HepG2 (cell line): ENCODE measurements around the gene PKIG. TPM values are rescaled to one million over a fixed set of nuclear protein-coding genes. Genes with fewer than 3 reads are reported as not detected.

Experiments used
- ATF7 ChIP-seq, 2 experiments: fragments of 450-650 bp in 1 of 2; sonication (generic) in 1 of 2; formaldehyde crosslinking in 1 of 2; IDR thresholded peaks; 2 replicates each; pipeline versions ENCODE4 v1.4.0 to v1.6.1; 2016 to 2020; ENCODE audit warnings: antibody characterized with exemption in 1 of 2, mild to moderate bottlenecking in 1 of 2, missing genetic modification reagents in 1 of 2
- BORCS8-MEF2B ChIP-seq: sonication (generic); formaldehyde crosslinking; IDR thresholded peaks from 2 replicates; pipeline ENCODE4 v1.8.0; 2022; ENCODE audit warnings: mild to moderate bottlenecking, missing genetic modification reagents
- ELF4 ChIP-seq: sonication (generic); formaldehyde crosslinking; IDR thresholded peaks from 2 replicates; pipeline ENCODE4 v1.5.0; 2020; ENCODE audit warnings: missing genetic modification reagents, mild to moderate bottlenecking, moderate library complexity, borderline replicate concordance
- FOSL2 ChIP-seq: sonication (generic); formaldehyde crosslinking; IDR thresholded peaks from 2 replicates; pipeline ENCODE4 v1.4.0; 2020; ENCODE audit warnings: missing genetic modification reagents
- GABPB1 ChIP-seq: IDR thresholded peaks from 2 replicates; pipeline ENCODE4 v1.6.1; 2016; ENCODE audit warnings: mild to moderate bottlenecking, missing genetic modification reagents, moderate library complexity, missing compliant biosample characterization
- GTF2F1 ChIP-seq: fragments of 150-350 bp; IDR thresholded peaks from 2 replicates; pipeline ENCODE4 v1.6.1; 2014; ENCODE audit warnings: low read length
- HDAC6 ChIP-seq: fragments of 200-600 bp; sonication (generic); IDR thresholded peaks from 2 replicates; pipeline ENCODE4 v1.7.0; 2017; ENCODE audit warnings: mild to moderate bottlenecking, antibody characterized with exemption, low read length, low read depth
- KLF13 ChIP-seq: sonication (generic); formaldehyde crosslinking; IDR thresholded peaks from 2 replicates; pipeline ENCODE4 v1.4.0; 2020; ENCODE audit warnings: mild to moderate bottlenecking, missing genetic modification reagents
- NCOA5 ChIP-seq: sonication (generic); formaldehyde crosslinking; IDR thresholded peaks from 2 replicates; pipeline ENCODE4 v1.4.0; 2020; ENCODE audit warnings: missing genetic modification reagents
- PITX1 ChIP-seq: sonication (generic); formaldehyde crosslinking; IDR thresholded peaks from 2 replicates; pipeline ENCODE4 v1.5.1; 2020; ENCODE audit warnings: mild to moderate bottlenecking, missing genetic modification reagents
- SIX1 ChIP-seq: sonication (generic); formaldehyde crosslinking; IDR thresholded peaks from 2 replicates; pipeline ENCODE4 v1.4.0; 2020; ENCODE audit warnings: missing genetic modification reagents, borderline replicate concordance
- SNAI1 ChIP-seq: sonication (generic); formaldehyde crosslinking; IDR thresholded peaks from 2 replicates; pipeline ENCODE4 v1.5.0; 2020; ENCODE audit warnings: mild to moderate bottlenecking, missing genetic modification reagents, borderline replicate concordance
- SYNCRIP ChIP-seq: fragments of 200-400 bp; formaldehyde crosslinking; IDR thresholded peaks from 2 replicates; pipeline ENCODE4 v1.6.1; 2018; ENCODE audit warnings: mild to moderate bottlenecking, low read depth, low read length; ENCODE audit not compliant: insufficient read depth
- WIZ ChIP-seq: sonication (generic); formaldehyde crosslinking; IDR thresholded peaks from 2 replicates; pipeline ENCODE4 v1.5.1; 2020; ENCODE audit warnings: mild to moderate bottlenecking, missing genetic modification reagents
- ZFX ChIP-seq: sonication (generic); formaldehyde crosslinking; IDR thresholded peaks from 2 replicates; pipeline ENCODE4 v1.4.0; 2020; ENCODE audit warnings: mild to moderate bottlenecking, low read depth, missing genetic modification reagents, moderate library complexity
- ZNF160 ChIP-seq: sonication (generic); formaldehyde crosslinking; IDR thresholded peaks from 2 replicates; pipeline ENCODE4 v1.8.0; 2022; ENCODE audit warnings: mild to moderate bottlenecking, inconsistent platforms, missing genetic modification reagents
- ZNF343 ChIP-seq: sonication (generic); formaldehyde crosslinking; IDR thresholded peaks from 2 replicates; pipeline ENCODE4 v1.4.0; 2020; ENCODE audit warnings: mild to moderate bottlenecking, missing genetic modification reagents
- ZNF350 ChIP-seq: sonication (generic); formaldehyde crosslinking; IDR thresholded peaks from 2 replicates; pipeline ENCODE4 v1.4.0; 2020; ENCODE audit warnings: mild to moderate bottlenecking, low read depth, missing genetic modification reagents, borderline replicate concordance
- ZNF703 ChIP-seq: sonication (generic); formaldehyde crosslinking; IDR thresholded peaks from 2 replicates; pipeline ENCODE4 v1.5.1; 2020; ENCODE audit warnings: missing genetic modification reagents, mild to moderate bottlenecking, moderate library complexity, borderline replicate concordance
- ZSCAN20 ChIP-seq: sonication (generic); formaldehyde crosslinking; IDR thresholded peaks from 2 replicates; pipeline ENCODE4 v1.4.0; 2020; ENCODE audit warnings: missing genetic modification reagents, mild to moderate bottlenecking, borderline replicate concordance
- polyA plus RNA-seq, 8 experiments: library from polyadenylated mRNA; depleted of rRNA in 3 of 8; stranded (reverse) in 7 of 8; unstranded in 1 of 8; fragments of >200 nt; fragmentation: Illumina TruSeq in 4 of 8; extraction: Trizol in 4 of 8; gene quantifications; 2 replicates each; pipeline versions ENCODE4 v1.2.1 to v1.2.3, GENCODE V29; 2011 to 2016; ENCODE audit warnings: low read depth in 4 of 8, missing spikeins in 1 of 8, mixed read lengths in 1 of 8; ENCODE audit not compliant: insufficient read depth in 1 of 8
- total RNA-seq, 5 experiments: library from RNA; depleted of rRNA; stranded (reverse); fragments of >200 nt; fragmentation: Illumina TruSeq; extraction: Trizol; gene quantifications; 2 replicates each; pipeline ENCODE4 v1.2.3, GENCODE V29; 2016; ENCODE audit warnings: low read depth in 1 of 5
- TF ChIP-seq, protein P1 (sequence below): sonication (generic); formaldehyde crosslinking; IDR thresholded peaks from 2 replicates; pipeline ENCODE4 v1.8.1; 2023; ENCODE audit warnings: mild to moderate bottlenecking, inconsistent platforms, moderate library complexity, missing genetic modification reagents, borderline replicate concordance
- TF ChIP-seq, protein P2 (sequence below), 2 experiments: sonication (generic) in 1 of 2; formaldehyde crosslinking in 1 of 2; IDR thresholded peaks; 2 replicates each; pipeline versions ENCODE4 v1.6.1 to v1.9.0; 2014 to 2022; ENCODE audit warnings: antibody characterized with exemption in 1 of 2, borderline replicate concordance in 1 of 2, inconsistent platforms in 1 of 2, low read depth in 1 of 2, missing genetic modification reagents in 1 of 2

Gene PKIG
- total and polyA plus RNA-seq, 2 of the 13 experiments (the other 11 are each of a cell fraction or from before 2014, with no cell fraction given) = 30.8 to 44.5 TPM

- no peak for TF ChIP-seq HDAC6
- no peak for TF ChIP-seq KLF13 (CRISPR knock-in tag)
- peak; percentile 92 for TF ChIP-seq ELF4
- peak; percentile 52; the same call in 1 of the 2 replicates for TF ChIP-seq PITX1 (CRISPR knock-in tag)
- peak; percentile 37; the same call in 1 of the 2 replicates for TF ChIP-seq WIZ (CRISPR knock-in tag)
- peak; percentile 39; the same call in 1 of the 2 replicates for TF ChIP-seq BORCS8-MEF2B (CRISPR knock-in tag)
- TF ChIP-seq ATF7 (IDR thresholded peaks at IDR 0.05) = no peak
- no peak; the same call in 1 of the 2 replicates for TF ChIP-seq ATF7 (CRISPR knock-in tag; IDR thresholded peaks at IDR 0.05)
- 0 out of 2 replicates have a peak, but pooled peaks have one; percentile 46 for TF ChIP-seq SNAI1 (CRISPR knock-in tag)
- TF ChIP-seq ZNF350 (CRISPR knock-in tag) = peak; percentile 80; the same call in 1 of the 2 replicates
- peak; percentile 95 for TF ChIP-seq ZFX (CRISPR knock-in tag)
- peak; percentile 81 for TF ChIP-seq FOSL2 (CRISPR knock-in tag)
- peak; percentile 88 for TF ChIP-seq GABPB1 (CRISPR knock-in tag)
- no peak for TF ChIP-seq NCOA5 (CRISPR knock-in tag)
- TF ChIP-seq, protein P1, sequence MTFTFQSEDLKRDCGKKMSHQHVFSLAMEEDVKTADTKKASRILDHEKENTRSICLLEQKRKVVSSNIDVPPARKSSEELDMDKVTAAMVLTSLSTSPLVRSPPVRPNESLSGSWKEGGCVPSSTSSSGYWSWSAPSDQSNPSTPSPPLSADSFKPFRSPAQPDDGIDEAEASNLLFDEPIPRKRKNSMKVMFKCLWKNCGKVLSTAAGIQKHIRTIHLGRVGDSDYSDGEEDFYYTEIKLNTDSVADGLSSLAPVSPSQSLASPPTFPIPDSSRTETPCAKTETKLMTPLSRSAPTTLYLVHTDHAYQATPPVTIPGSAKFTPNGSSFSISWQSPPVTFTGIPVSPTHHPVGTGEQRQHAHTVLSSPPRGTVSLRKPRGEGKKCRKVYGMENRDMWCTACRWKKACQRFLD = 0 out of 2 replicates have a peak, but pooled peaks have one; percentile 27
- 0 out of 2 replicates have a peak, but pooled peaks have one; percentile 20 for TF ChIP-seq ZNF343 (CRISPR knock-in tag)
- TF ChIP-seq ZNF160 (CRISPR knock-in tag) = no peak
- TF ChIP-seq SYNCRIP = no peak
- TF ChIP-seq, protein P2, sequence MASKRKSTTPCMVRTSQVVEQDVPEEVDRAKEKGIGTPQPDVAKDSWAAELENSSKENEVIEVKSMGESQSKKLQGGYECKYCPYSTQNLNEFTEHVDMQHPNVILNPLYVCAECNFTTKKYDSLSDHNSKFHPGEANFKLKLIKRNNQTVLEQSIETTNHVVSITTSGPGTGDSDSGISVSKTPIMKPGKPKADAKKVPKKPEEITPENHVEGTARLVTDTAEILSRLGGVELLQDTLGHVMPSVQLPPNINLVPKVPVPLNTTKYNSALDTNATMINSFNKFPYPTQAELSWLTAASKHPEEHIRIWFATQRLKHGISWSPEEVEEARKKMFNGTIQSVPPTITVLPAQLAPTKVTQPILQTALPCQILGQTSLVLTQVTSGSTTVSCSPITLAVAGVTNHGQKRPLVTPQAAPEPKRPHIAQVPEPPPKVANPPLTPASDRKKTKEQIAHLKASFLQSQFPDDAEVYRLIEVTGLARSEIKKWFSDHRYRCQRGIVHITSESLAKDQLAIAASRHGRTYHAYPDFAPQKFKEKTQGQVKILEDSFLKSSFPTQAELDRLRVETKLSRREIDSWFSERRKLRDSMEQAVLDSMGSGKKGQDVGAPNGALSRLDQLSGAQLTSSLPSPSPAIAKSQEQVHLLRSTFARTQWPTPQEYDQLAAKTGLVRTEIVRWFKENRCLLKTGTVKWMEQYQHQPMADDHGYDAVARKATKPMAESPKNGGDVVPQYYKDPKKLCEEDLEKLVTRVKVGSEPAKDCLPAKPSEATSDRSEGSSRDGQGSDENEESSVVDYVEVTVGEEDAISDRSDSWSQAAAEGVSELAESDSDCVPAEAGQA (IDR thresholded peaks at IDR 0.05; ENCODE audit: low read depth) = no peak; the same call in 1 of the 2 replicates
- TF ChIP-seq, protein P2 (CRISPR knock-in tag; IDR thresholded peaks at IDR 0.05; ENCODE audit: borderline replicate concordance) = 0 out of 2 replicates have a peak, but pooled peaks have one; percentile 12
- no peak for TF ChIP-seq GTF2F1
- TF ChIP-seq ZNF703 (CRISPR knock-in tag) = no peak
- no peak for TF ChIP-seq ZSCAN20 (CRISPR knock-in tag)
- no peak; the same call in 1 of the 2 replicates for TF ChIP-seq SIX1 (CRISPR knock-in tag)
Measured at GRCh38 chr20:44609516-44610312, 27.3 kb downstream of the PKIG start (continued).
